Spleen (tissue), 11 donors: ENCODE results near the gene IQSEC3. TPM values are rescaled to one million over a fixed set of nuclear protein-coding genes. Genes with fewer than 3 reads are reported as not detected.

Experiments used
- DNase-seq: peaks from one replicate; pipeline ENCODE4 v3.0.0-alpha.2; 2020
- H3K27ac ChIP-seq, 8 donors: fragments of 200-600 bp; sonication (generic) in 7 of 8; 1 replicate in 4 of 8; 2 replicates in 4 of 8; pipeline versions ENCODE4 v1.5.0 to v1.8.0; 2016 to 2021; ENCODE audit warnings: inconsistent platforms in 4 of 8, mild to moderate bottlenecking in 4 of 8, moderate library complexity in 1 of 8
- H3K27me3 ChIP-seq, 7 donors: fragments of 200-600 bp; sonication (generic) in 6 of 7; replicated peaks in 1 of 7; 1 replicate in 4 of 7; 2 replicates in 3 of 7; pipeline versions ENCODE4 v1.5.0 to v1.8.0; 2016 to 2021; ENCODE audit warnings: inconsistent platforms in 3 of 7, mild to moderate bottlenecking in 1 of 7
- H3K36me3 ChIP-seq, 6 donors: fragments of 200-600 bp; sonication (generic) in 5 of 6; 1 replicate in 4 of 6; 2 replicates in 2 of 6; pipeline versions ENCODE4 v1.5.0 to v1.8.0; 2016 to 2021; ENCODE audit warnings: inconsistent platforms in 2 of 6
- H3K4me1 ChIP-seq, 6 donors: fragments of 200-600 bp; sonication (generic) in 5 of 6; 1 replicate in 3 of 6; 2 replicates in 3 of 6; pipeline versions ENCODE4 v1.5.0 to v1.8.0; 2016 to 2021; ENCODE audit warnings: inconsistent platforms in 3 of 6
- H3K4me3 ChIP-seq, 8 donors: fragments of 200-600 bp; sonication (generic) in 7 of 8; 1 replicate in 4 of 8; 2 replicates in 4 of 8; pipeline versions ENCODE4 v1.5.0 to v1.8.0; 2016 to 2021; ENCODE audit warnings: inconsistent platforms in 4 of 8, mild to moderate bottlenecking in 4 of 8, moderate library complexity in 2 of 8
- H3K9me3 ChIP-seq, 8 donors: fragments of 200-600 bp; sonication (generic) in 7 of 8; 1 replicate in 4 of 8; 2 replicates in 4 of 8; pipeline versions ENCODE4 v1.5.0 to v1.8.0; 2016 to 2021; ENCODE audit warnings: inconsistent platforms in 4 of 8
- POLR2A ChIP-seq, 3 donors: fragments of 450-650 bp; IDR thresholded peaks; one replicate each; pipeline ENCODE4 v1.5.1; 2017; ENCODE audit warnings: antibody characterized with exemption in 3 of 3, mild to moderate bottlenecking in 1 of 3
- POLR2AphosphoS5 ChIP-seq, 3 donors: sonication (generic); formaldehyde crosslinking; IDR thresholded peaks; one replicate each; pipeline ENCODE4 v1.5.1; 2017; ENCODE audit warnings: antibody characterized with exemption in 3 of 3
- WGBS, 5 donors: extraction: QIAGEN DNeasy Blood & Tissue Kit in 3 of 5; methylation state at CpG; one replicate each; pipeline versions ENCODE4 v1.1.5 to v1.1.7; 2013 to 2018; 5-methylcytosine and 5-hydroxymethylcytosine counted together
- intact Hi-C: fragments of 100-400 bp; cut with DNase I; formaldehyde crosslinking; loops from one replicate; pipeline ENCODE4 v1.15.0; 2023; ENCODE audit warnings: low total_unique reads
- polyA plus RNA-seq, 3 donors: library from polyadenylated mRNA; stranded (reverse); fragments of 200-250 nt; gene quantifications; one replicate each; pipeline ENCODE4 v1.2.1, GENCODE V29; 2013
- total RNA-seq, 7 donors: library from RNA; depleted of rRNA in 3 of 7; stranded (reverse); fragments of >200 nt in 3 of 7; fragmentation: NEBNext Ultra II Directional in 4 of 7; extraction: Animal tissue kit (Norgen Biotek cat#: 25700) in 4 of 7; gene quantifications; one replicate each; pipeline versions ENCODE4 v1.1.0 to v1.2.1, GENCODE V29; 2016 to 2021
- TF ChIP-seq, protein P1 (sequence below), 11 experiments: fragments of 200-600 bp in 7 of 11; fragments of 450-650 bp in 4 of 11; sonication (generic) in 4 of 11; IDR thresholded peaks in 8 of 11; conservative IDR thresholded peaks in 3 of 11; 1 replicate in 7 of 11; 2 replicates in 4 of 11; pipeline versions ENCODE4 v1.4.0 to v1.8.0; 2016 to 2021; ENCODE audit warnings: antibody characterized with exemption in 11 of 11, inconsistent platforms in 4 of 11, mild to moderate bottlenecking in 1 of 11
- donor health status: healthy with polysubstance abuse.
- donor health status: DM: no; HTN: no; CAD: no; lungs with moderate emphysema.
- donor health status: DM: no; HTN: no; CAD: no.
- donor health status: Bipolar disorder and iron deficiency.
- donor health status: healthy.
- donor health status: DM: no; HTN: no; CAD: no.
- donor health status: DM: yes; HTN: yes; CAD: no.

The IQSEC3 gene
- total and polyA plus RNA-seq, 10 donors, result 0.20 to 1.6 (median 0.52) TPM; not detected in 1

GRCh38 chr12:109446-109845, 42.9 kb downstream of the IQSEC3 start:
- intact Hi-C loops, result no loop called here
- Histone ChIP-seq H3K4me3 (no peak overlapping the region), H3K27me3 (peaks cover 0 to 26% (median 2%) of the 10 kb centered on the region in 7 donors), H3K4me1 (peaks cover 0 to 24% (median 1%) of the 10 kb centered on the region in 6 donors), H3K9me3 (no peaks in the 10 kb centered on the region), H3K27ac (no peak overlapping the region), H3K36me3 (no peaks in the 10 kb centered on the region)
- no peak for DNase-seq
- TF ChIP-seq, protein P1, sequence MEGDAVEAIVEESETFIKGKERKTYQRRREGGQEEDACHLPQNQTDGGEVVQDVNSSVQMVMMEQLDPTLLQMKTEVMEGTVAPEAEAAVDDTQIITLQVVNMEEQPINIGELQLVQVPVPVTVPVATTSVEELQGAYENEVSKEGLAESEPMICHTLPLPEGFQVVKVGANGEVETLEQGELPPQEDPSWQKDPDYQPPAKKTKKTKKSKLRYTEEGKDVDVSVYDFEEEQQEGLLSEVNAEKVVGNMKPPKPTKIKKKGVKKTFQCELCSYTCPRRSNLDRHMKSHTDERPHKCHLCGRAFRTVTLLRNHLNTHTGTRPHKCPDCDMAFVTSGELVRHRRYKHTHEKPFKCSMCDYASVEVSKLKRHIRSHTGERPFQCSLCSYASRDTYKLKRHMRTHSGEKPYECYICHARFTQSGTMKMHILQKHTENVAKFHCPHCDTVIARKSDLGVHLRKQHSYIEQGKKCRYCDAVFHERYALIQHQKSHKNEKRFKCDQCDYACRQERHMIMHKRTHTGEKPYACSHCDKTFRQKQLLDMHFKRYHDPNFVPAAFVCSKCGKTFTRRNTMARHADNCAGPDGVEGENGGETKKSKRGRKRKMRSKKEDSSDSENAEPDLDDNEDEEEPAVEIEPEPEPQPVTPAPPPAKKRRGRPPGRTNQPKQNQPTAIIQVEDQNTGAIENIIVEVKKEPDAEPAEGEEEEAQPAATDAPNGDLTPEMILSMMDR (IDR thresholded peaks at IDR 0.05 in 8 of 11, conservative IDR thresholded peaks at IDR 0.05 in 3 of 11), result no peak
- TF ChIP-seq POLR2AphosphoS5 (IDR thresholded peaks at IDR 0.05), result no peak
- 34 to 45% (median 41%) methylated on average over 6 of the region's 6 CpGs for WGBS, 5 donors

- H3K4me3 ChIP-seq, result no peak overlapping the region
- no peak for DNase-seq
- H3K4me1 ChIP-seq, result peaks cover 0 to 22% (median 0%) of the 10 kb centered on the region in 6 donors
- TF ChIP-seq, protein P1 (IDR thresholded peaks at IDR 0.05 in 8 of 11, conservative IDR thresholded peaks at IDR 0.05 in 3 of 11), result no peak
- TF ChIP-seq POLR2A (IDR thresholded peaks at IDR 0.05) (no peak), POLR2AphosphoS5 (IDR thresholded peaks at IDR 0.05) (no peak)
- H3K27ac ChIP-seq, result no peak overlapping the region
- no peaks in the 10 kb centered on the region for H3K9me3 ChIP-seq
- H3K36me3 ChIP-seq, result no peaks in the 10 kb centered on the region
- 30 to 53% (median 42%) methylated on average over 3 of the region's 3 CpGs for WGBS, 5 donors
- H3K27me3 ChIP-seq, result peaks cover 0 to 23% (median 0%) of the 10 kb centered on the region in 7 donors
- intact Hi-C loops, result no loop called here
Measured at GRCh38 chr12:109872-110271, 43.3 kb downstream of the IQSEC3 start.

DNA sequence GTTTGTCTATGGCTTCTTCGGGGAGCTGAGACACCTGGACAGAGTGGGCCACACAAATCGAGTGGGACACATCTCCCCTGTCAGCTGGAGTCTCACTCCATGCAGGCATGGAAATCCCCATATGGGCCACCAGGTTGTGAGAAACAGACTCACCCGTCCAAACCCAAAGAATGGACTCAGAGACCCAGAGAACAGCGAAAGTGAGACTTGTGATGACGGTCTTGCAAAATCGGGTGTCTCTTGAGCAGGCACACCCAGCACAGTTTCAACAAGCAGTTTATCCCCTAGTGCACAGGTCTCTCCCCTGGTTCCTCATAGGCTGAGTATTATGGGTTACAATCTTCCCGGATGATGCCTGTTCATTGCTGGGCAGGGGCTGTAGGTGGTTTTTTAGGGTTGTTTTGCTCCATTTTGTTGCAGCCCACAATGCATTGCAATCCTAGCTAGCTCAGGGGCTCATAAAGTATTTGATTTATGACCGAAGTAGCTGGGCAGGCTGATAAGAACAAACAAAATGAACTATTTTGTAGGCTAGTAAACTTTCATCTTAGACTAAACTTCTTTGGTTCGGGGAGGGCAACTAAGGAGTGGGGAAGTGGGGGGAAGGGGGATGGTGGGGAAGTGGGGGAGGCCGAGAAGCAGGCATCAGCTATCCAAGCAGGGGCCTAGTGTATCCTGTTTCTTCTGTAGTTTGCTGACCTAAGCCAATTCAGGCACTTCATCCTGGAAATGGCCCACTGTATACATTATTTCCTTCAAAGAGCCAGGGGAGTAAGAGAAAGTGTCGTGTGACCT, 45.3 kb downstream of the IQSEC3 start:
- Histone ChIP-seq H3K27ac (no peak overlapping the region), H3K36me3 (no peaks in the 10 kb centered on the region), H3K4me3 (no peak overlapping the region), H3K9me3 (no peaks in the 10 kb centered on the region), H3K27me3 (peaks cover 0 to 34% (median 0%) of the 10 kb centered on the region in 7 donors), H3K4me1 (peaks cover 0 to 10% (median 0%) of the 10 kb centered on the region in 6 donors)
- TF ChIP-seq, protein P1 (IDR thresholded peaks at IDR 0.05 in 8 of 11, conservative IDR thresholded peaks at IDR 0.05 in 3 of 11), result no peak
- TF ChIP-seq POLR2AphosphoS5 (IDR thresholded peaks at IDR 0.05), result no peak
- TF ChIP-seq POLR2A (IDR thresholded peaks at IDR 0.05), result no peak
- intact Hi-C loops, result no loop called here
- WGBS, 5 donors, result 32 to 53% (median 41%) methylated on average over 11 of the region's 11 CpGs
- DNase-seq, result no peak

DNA sequence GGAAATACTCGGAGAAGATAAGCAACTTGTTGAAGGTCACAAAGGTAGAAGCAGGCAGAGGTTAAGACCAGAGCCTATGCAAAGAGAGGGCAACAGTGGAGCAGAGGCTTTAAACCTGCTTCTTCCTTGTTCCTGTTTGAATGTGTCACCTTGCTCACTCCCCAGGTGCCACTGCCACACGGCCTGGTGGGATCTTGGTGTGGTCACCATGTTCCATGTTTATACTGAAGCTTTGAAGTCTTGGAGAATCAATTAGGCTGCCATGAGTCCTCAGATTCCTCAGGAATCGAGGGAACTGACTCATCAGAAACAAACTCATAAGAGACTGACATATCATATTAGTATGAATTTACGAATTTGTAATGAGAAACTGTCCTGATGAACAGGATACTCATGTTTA, 46.8 kb downstream of the IQSEC3 start:
- H3K4me3 ChIP-seq, result no peak overlapping the region
- H3K27ac ChIP-seq, result no peak overlapping the region
- intact Hi-C loops, result no loop called here
- no peaks in the 10 kb centered on the region for H3K36me3 ChIP-seq
- H3K27me3 ChIP-seq, result peaks cover 0 to 47% (median 0%) of the 10 kb centered on the region in 7 donors
- 66 to 80% (median 72%) methylated on average over 4 of the region's 4 CpGs for WGBS, 5 donors
- no peak for DNase-seq
- H3K9me3 ChIP-seq, result no peaks in the 10 kb centered on the region
- peaks cover 0 to 10% (median 0%) of the 10 kb centered on the region in 6 donors for H3K4me1 ChIP-seq
- TF ChIP-seq, protein P1 (IDR thresholded peaks at IDR 0.05 in 8 of 11, conservative IDR thresholded peaks at IDR 0.05 in 3 of 11), result no peak
- no peak for TF ChIP-seq POLR2A (IDR thresholded peaks at IDR 0.05)
- TF ChIP-seq POLR2AphosphoS5 (IDR thresholded peaks at IDR 0.05), result no peak
